Skeletal muscle tissue (tissue), 4 donors: Measurements from ENCODE around the gene OR5AK2. TPM values are rescaled to one million over a fixed set of nuclear protein-coding genes. Genes with fewer than 3 reads are reported as not detected.
"Not testable (repeated sequence)": the region's sequence is repeated elsewhere in the genome, so short reads cannot be mapped to it uniquely, and the experiment has no call there.

Experiments
- H3K27ac ChIP-seq: one replicate; pipeline ENCODE4 v1.7.0; 2013; ENCODE audit warnings: mild to moderate bottlenecking, low read depth, low read length, inconsistent platforms
- H3K27me3 ChIP-seq, 3 donors: one replicate each; pipeline ENCODE4 v1.7.0; 2013; ENCODE audit warnings: low read length in 3 of 3; ENCODE audit not compliant: control insufficient read depth in 3 of 3, insufficient read depth in 3 of 3
- H3K36me3 ChIP-seq, 3 donors: one replicate each; pipeline ENCODE4 v1.7.0; 2013; ENCODE audit warnings: low read length in 3 of 3; ENCODE audit not compliant: control insufficient read depth in 3 of 3, insufficient read depth in 3 of 3
- H3K4me1 ChIP-seq, 3 donors: one replicate each; pipeline ENCODE4 v1.7.0; 2013; ENCODE audit warnings: low read length in 3 of 3, mild to moderate bottlenecking in 3 of 3; ENCODE audit not compliant: control insufficient read depth in 3 of 3, insufficient read depth in 3 of 3
- H3K4me3 ChIP-seq, 3 donors: one replicate each; pipeline ENCODE4 v1.7.0; 2013; ENCODE audit warnings: low read length in 3 of 3
- H3K9ac ChIP-seq, 3 donors: one replicate each; pipeline ENCODE4 v1.7.0; 2013; ENCODE audit warnings: low read length in 3 of 3, mild to moderate bottlenecking in 3 of 3, moderate library complexity in 2 of 3, low read depth in 1 of 3
- H3K9me3 ChIP-seq, 3 donors: one replicate each; pipeline ENCODE4 v1.7.0; 2013; ENCODE audit warnings: low read length in 3 of 3; ENCODE audit not compliant: control insufficient read depth in 3 of 3
- total RNA-seq: library from RNA; depleted of rRNA; stranded (reverse); fragments of >200 nt; gene quantifications from one replicate; pipeline ENCODE4 v1.2.3, GENCODE V29; 2014
- donor health status: Osteomylitis.

Gene OR5AK2, protein sequence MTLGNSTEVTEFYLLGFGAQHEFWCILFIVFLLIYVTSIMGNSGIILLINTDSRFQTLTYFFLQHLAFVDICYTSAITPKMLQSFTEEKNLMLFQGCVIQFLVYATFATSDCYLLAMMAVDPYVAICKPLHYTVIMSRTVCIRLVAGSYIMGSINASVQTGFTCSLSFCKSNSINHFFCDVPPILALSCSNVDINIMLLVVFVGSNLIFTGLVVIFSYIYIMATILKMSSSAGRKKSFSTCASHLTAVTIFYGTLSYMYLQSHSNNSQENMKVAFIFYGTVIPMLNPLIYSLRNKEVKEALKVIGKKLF
- total RNA-seq, result not detected

GRCh38 chr11:56988614-56989013, at the start of gene OR5AK2:
TSS of gene OR5AK2 (plus strand) at chr11:56988914. CDS start at chr11:56988914, 0 bp downstream.
- no peak within 1 kb of the TSS for H3K4me3 ChIP-seq
- no peaks in the 10 kb centered on the region for H3K9me3 ChIP-seq
- no peaks in the 10 kb centered on the region for H3K27me3 ChIP-seq
- no peaks in the 10 kb centered on the region for H3K36me3 ChIP-seq
- H3K9ac ChIP-seq, result no peak within 1 kb of the TSS
- H3K27ac ChIP-seq, result no peak within 1 kb of the TSS
- no peaks in the 10 kb centered on the region for H3K4me1 ChIP-seq

DNA sequence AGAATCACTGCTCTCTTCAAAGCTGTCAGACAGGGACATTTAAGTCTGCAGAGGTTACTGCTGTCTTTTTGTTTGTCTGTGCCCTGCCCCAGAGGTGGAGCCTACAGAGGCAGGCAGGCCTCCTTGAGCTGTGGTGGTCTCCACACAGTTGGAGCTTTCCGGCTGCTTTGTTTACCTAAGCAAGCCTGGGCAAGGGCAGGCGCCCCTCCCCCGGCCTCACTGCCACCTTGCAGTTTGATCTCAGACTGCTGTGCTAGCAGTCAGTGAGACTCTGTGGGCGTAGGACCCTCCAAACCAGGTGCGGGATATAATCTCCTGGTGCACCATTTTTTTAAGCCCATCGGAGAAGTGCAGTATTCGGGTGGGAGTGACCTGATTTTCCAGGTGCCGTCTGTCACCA, 43.2 kb upstream of the OR5AK2 start:
- H3K27ac ChIP-seq, H3K9me3 ChIP-seq, H3K27me3 ChIP-seq, H3K9ac ChIP-seq, H3K4me3 ChIP-seq, H3K4me1 ChIP-seq, H3K36me3 ChIP-seq: not testable (repeated sequence)

GRCh38 chr11:56948991-56949515, 39.7 kb upstream of the OR5AK2 start:
- Histone ChIP-seq H3K4me3 (no peak overlapping the region), H3K9me3 (peaks cover 0 to 2% (median 0%) of the 10 kb centered on the region in 3 donors), H3K27ac (no peak overlapping the region), H3K9ac (no peak overlapping the region), H3K27me3 (no peaks in the 10 kb centered on the region), H3K4me1 (no peaks in the 10 kb centered on the region), H3K36me3 (no peaks in the 10 kb centered on the region)

DNA sequence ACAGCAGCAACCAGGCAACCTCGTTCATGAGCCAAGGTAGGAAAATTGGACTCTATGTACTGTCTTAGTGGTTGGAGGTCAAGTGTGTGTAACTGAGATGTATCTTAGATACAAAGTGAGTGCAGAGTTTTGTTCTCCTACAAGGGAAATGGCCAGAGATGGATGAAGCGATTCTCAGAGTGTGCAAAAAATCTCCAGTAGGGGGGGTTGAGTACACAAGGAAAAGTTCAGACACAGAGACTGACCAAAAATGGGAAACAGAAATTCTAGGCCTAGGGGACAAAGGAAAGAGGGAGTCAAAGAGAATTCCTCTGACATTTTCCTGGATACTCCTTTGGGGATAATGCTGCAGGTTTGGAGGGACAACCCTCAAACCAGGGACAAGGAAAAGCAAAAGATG, 38.2 kb upstream of the OR5AK2 start:
- no peaks in the 10 kb centered on the region for H3K4me1 ChIP-seq
- no peak overlapping the region for H3K27ac ChIP-seq
- H3K9me3 ChIP-seq, result peaks cover 0 to 2% (median 0%) of the 10 kb centered on the region in 3 donors
- H3K4me3 ChIP-seq, result no peak overlapping the region
- H3K27me3 ChIP-seq, result no peaks in the 10 kb centered on the region
- no peaks in the 10 kb centered on the region for H3K36me3 ChIP-seq
- no peak overlapping the region for H3K9ac ChIP-seq

DNA sequence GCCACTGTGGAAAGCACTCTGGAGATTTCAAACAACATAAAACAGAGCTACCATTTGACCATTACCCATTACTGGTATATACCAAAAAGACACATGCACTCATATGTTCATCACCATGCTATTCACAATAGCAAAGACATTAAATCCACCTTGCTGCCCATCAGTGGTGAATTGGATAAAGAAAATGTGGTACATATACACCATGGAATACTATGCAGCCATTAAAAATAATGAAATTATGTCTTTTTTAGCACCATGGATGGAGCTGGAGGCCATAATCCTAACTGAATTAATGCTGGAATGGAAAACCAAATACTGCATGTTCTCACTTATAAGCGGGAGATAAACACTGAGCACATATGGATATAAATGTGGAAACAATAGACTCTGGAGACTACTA, 34.8 kb upstream of the OR5AK2 start:
- H3K4me1 ChIP-seq, H3K27ac ChIP-seq, H3K4me3 ChIP-seq, H3K36me3 ChIP-seq, H3K9ac ChIP-seq, H3K27me3 ChIP-seq, H3K9me3 ChIP-seq: not testable (repeated sequence)

- no peak overlapping the region for H3K9ac ChIP-seq
- H3K27ac ChIP-seq, result no peak overlapping the region
- no peaks in the 10 kb centered on the region for H3K9me3 ChIP-seq
- H3K36me3 ChIP-seq, result no peaks in the 10 kb centered on the region
- H3K4me3 ChIP-seq, result no peak overlapping the region
- no peaks in the 10 kb centered on the region for H3K27me3 ChIP-seq
- H3K4me1 ChIP-seq, result no peaks in the 10 kb centered on the region
Observed at GRCh38 chr11:56961609-56962008, 27.1 kb upstream of the OR5AK2 start.

DNA sequence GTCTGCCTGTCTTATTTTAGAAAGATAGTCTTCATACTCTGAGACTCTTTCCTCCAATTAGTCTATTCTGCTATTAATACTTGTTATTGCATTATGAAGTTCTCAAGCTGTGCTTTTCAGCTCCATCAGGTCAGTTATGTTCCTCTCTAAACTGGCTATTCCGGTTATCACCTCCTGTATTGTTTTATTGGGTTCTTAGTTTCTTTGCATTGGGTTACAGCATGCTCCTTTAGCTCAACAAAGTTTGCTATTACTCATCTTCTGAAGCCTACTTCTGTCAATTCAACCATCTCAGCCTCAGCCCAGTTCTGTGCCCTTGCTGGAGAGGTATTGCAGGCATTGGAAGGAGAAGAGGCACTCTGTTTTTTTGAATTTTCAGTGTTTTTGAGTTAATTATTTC, 21.0 kb upstream of the OR5AK2 start:
- no peak overlapping the region for H3K9ac ChIP-seq
- H3K9me3 ChIP-seq, result no peaks in the 10 kb centered on the region
- no peak overlapping the region for H3K4me3 ChIP-seq
- no peaks in the 10 kb centered on the region for H3K36me3 ChIP-seq
- no peaks in the 10 kb centered on the region for H3K27me3 ChIP-seq
- no peak overlapping the region for H3K27ac ChIP-seq
- H3K4me1 ChIP-seq, result no peaks in the 10 kb centered on the region

GRCh38 chr11:56968524-56968923, 20.2 kb upstream of the OR5AK2 start:
- Histone ChIP-seq H3K36me3 (no peaks in the 10 kb centered on the region), H3K4me1 (no peaks in the 10 kb centered on the region), H3K4me3 (no peak overlapping the region), H3K27me3 (no peaks in the 10 kb centered on the region), H3K9me3 (no peaks in the 10 kb centered on the region), H3K27ac (no peak overlapping the region), H3K9ac (no peak overlapping the region)

- no peaks in the 10 kb centered on the region for H3K4me1 ChIP-seq
- H3K4me3 ChIP-seq, result no peak overlapping the region
- no peaks in the 10 kb centered on the region for H3K36me3 ChIP-seq
- no peaks in the 10 kb centered on the region for H3K27me3 ChIP-seq
- no peaks in the 10 kb centered on the region for H3K9me3 ChIP-seq
- H3K27ac ChIP-seq, result no peak overlapping the region
- no peak overlapping the region for H3K9ac ChIP-seq
Observed at GRCh38 chr11:56977314-56977713, 11.4 kb upstream of the OR5AK2 start.

GRCh38 chr11:56990702-56991101, 2.0 kb downstream of the OR5AK2 start:
- Histone ChIP-seq H3K4me1 (no peaks in the 10 kb centered on the region), H3K27ac (no peak overlapping the region), H3K9ac (no peak overlapping the region), H3K36me3 (no peaks in the 10 kb centered on the region), H3K9me3 (peaks cover 2 to 10% (median 3%) of the 10 kb centered on the region in 3 donors), H3K27me3 (no peaks in the 10 kb centered on the region), H3K4me3 (no peak overlapping the region)
